ENCODE measurements around the gene BCS1L. TPM values are rescaled to one million over a fixed set of nuclear protein-coding genes. Genes with fewer than 3 reads are reported as not detected.

BCS1L gene
- total and polyA plus RNA-seq, 9 of the 15 experiments (the other 6 are each of a cell fraction or from before 2014, with no cell fraction given): 37.6 to 103 (median 56.7) TPM

- TF ChIP-seq, protein P1, sequence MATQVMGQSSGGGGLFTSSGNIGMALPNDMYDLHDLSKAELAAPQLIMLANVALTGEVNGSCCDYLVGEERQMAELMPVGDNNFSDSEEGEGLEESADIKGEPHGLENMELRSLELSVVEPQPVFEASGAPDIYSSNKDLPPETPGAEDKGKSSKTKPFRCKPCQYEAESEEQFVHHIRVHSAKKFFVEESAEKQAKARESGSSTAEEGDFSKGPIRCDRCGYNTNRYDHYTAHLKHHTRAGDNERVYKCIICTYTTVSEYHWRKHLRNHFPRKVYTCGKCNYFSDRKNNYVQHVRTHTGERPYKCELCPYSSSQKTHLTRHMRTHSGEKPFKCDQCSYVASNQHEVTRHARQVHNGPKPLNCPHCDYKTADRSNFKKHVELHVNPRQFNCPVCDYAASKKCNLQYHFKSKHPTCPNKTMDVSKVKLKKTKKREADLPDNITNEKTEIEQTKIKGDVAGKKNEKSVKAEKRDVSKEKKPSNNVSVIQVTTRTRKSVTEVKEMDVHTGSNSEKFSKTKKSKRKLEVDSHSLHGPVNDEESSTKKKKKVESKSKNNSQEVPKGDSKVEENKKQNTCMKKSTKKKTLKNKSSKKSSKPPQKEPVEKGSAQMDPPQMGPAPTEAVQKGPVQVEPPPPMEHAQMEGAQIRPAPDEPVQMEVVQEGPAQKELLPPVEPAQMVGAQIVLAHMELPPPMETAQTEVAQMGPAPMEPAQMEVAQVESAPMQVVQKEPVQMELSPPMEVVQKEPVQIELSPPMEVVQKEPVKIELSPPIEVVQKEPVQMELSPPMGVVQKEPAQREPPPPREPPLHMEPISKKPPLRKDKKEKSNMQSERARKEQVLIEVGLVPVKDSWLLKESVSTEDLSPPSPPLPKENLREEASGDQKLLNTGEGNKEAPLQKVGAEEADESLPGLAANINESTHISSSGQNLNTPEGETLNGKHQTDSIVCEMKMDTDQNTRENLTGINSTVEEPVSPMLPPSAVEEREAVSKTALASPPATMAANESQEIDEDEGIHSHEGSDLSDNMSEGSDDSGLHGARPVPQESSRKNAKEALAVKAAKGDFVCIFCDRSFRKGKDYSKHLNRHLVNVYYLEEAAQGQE (IDR thresholded peaks at IDR 0.05; ENCODE audit: borderline replicate concordance): peak; percentile 31; the same call in 1 of the 2 replicates
- TF ChIP-seq, protein P1 (CRISPR knock-in tag; IDR thresholded peaks at IDR 0.05; ENCODE audit: low read depth): no peak
- TF ChIP-seq ESRRA (IDR thresholded peaks at IDR 0.05; ENCODE audit: borderline replicate concordance, low read depth): no peak
- peak; percentile 32; the same call in 1 of the 2 replicates for TF ChIP-seq DEAF1 (CRISPR knock-in tag; IDR thresholded peaks at IDR 0.05)
- no peak for TF ChIP-seq IFI16 (CRISPR knock-in tag; IDR thresholded peaks at IDR 0.05)
- TF ChIP-seq EZH2 (IDR thresholded peaks at IDR 0.05; ENCODE audit: borderline replicate concordance, low read depth, low read length): no peak
- TF ChIP-seq ZNF124 (CRISPR knock-in tag; IDR thresholded peaks at IDR 0.05): no peak
- 0 out of 2 replicates have a peak, but pooled peaks have one; percentile 18 for TF ChIP-seq MAX (CRISPR knock-in tag; IDR thresholded peaks at IDR 0.05)
- TF ChIP-seq, protein P2, sequence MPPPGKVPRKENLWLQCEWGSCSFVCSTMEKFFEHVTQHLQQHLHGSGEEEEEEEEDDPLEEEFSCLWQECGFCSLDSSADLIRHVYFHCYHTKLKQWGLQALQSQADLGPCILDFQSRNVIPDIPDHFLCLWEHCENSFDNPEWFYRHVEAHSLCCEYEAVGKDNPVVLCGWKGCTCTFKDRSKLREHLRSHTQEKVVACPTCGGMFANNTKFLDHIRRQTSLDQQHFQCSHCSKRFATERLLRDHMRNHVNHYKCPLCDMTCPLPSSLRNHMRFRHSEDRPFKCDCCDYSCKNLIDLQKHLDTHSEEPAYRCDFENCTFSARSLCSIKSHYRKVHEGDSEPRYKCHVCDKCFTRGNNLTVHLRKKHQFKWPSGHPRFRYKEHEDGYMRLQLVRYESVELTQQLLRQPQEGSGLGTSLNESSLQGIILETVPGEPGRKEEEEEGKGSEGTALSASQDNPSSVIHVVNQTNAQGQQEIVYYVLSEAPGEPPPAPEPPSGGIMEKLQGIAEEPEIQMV (tag; conservative IDR thresholded peaks at IDR 0.05; ENCODE audit: low read depth): no peak
- no peak for TF ChIP-seq TFAM (CRISPR knock-in tag; conservative IDR thresholded peaks at IDR 0.05)
- TF ChIP-seq PURB (CRISPR knock-in tag; IDR thresholded peaks at IDR 0.05; ENCODE audit: low read depth): no peak
- TF ChIP-seq, protein P3, sequence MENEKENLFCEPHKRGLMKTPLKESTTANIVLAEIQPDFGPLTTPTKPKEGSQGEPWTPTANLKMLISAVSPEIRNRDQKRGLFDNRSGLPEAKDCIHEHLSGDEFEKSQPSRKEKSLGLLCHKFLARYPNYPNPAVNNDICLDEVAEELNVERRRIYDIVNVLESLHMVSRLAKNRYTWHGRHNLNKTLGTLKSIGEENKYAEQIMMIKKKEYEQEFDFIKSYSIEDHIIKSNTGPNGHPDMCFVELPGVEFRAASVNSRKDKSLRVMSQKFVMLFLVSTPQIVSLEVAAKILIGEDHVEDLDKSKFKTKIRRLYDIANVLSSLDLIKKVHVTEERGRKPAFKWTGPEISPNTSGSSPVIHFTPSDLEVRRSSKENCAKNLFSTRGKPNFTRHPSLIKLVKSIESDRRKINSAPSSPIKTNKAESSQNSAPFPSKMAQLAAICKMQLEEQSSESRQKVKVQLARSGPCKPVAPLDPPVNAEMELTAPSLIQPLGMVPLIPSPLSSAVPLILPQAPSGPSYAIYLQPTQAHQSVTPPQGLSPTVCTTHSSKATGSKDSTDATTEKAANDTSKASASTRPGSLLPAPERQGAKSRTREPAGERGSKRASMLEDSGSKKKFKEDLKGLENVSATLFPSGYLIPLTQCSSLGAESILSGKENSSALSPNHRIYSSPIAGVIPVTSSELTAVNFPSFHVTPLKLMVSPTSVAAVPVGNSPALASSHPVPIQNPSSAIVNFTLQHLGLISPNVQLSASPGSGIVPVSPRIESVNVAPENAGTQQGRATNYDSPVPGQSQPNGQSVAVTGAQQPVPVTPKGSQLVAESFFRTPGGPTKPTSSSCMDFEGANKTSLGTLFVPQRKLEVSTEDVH (IDR thresholded peaks at IDR 0.05; ENCODE audit: low read depth, partially characterized antibody): no peak
- no peak for TF ChIP-seq GTF2F1 (IDR thresholded peaks at IDR 0.05; ENCODE audit: low read depth, low read length)
Observed at GRCh38 chr2:218648088-218648786, 11.2 kb upstream of the BCS1L start (continued).

All from K562 (cell line).